ENCODE results near the gene PIP4K2B.

- no peak for TF ChIP-seq EZH2phosphoT487 (IDR thresholded peaks at IDR 0.05; ENCODE audit: borderline replicate concordance, low read depth, low read length)
- no peak for TF ChIP-seq CTCF (conservative IDR thresholded peaks at IDR 0.05; ENCODE audit: low read length)
Observed at GRCh38 chr17:38728290-38728831, 71.0 kb downstream of the PIP4K2B start.

All from OCI-LY7 (cell line).